Activated naive CD4-positive, alpha-beta T cell treated with anti-CD3 and anti-CD28 coated beads, Interleukin-2, amount 50 U/mL, for 16 hours (primary cell): Measurements from ENCODE around the gene MYBPH.

Experiments used
- DNase-seq: peaks from one replicate; pipeline ENCODE4 v3.0.0-alpha.2; 2020

Gene MYBPH

GRCh38 chr1:203165101-203165799 is 10.4 kb downstream of the MYBPH start:
- DNase-seq: no peak

- no peak for DNase-seq
These were observed 11.6 kb downstream of the MYBPH start for GRCh38 chr1:203163891-203164635.

- no peak for DNase-seq
These were observed 13.2 kb downstream of the MYBPH start for GRCh38 chr1:203162403-203162802.

- DNase-seq: no peak
These were observed 13.9 kb downstream of the MYBPH start for GRCh38 chr1:203161703-203162102.

GRCh38 chr1:203161175-203161574 is 14.5 kb downstream of the MYBPH start:
- DNase-seq: no peak

GRCh38 chr1:203159844-203160243 is 15.8 kb downstream of the MYBPH start:
- no peak for DNase-seq

- DNase-seq: no peak
These were observed 16.5 kb downstream of the MYBPH start for GRCh38 chr1:203158960-203159665.

- DNase-seq: no peak
These were observed 17.2 kb downstream of the MYBPH start for GRCh38 chr1:203158423-203158822.

GRCh38 chr1:203156280-203156679 is 19.3 kb downstream of the MYBPH start:
- no peak for DNase-seq

GRCh38 chr1:203153989-203154821 is 21.4 kb downstream of the MYBPH start:
- no peak for DNase-seq

GRCh38 chr1:203153051-203153988 is 22.3 kb downstream of the MYBPH start:
- DNase-seq: no peak

GRCh38 chr1:203152158-203153034 is 23.2 kb downstream of the MYBPH start:
- no peak for DNase-seq

GRCh38 chr1:203151362-203152157 is 24.1 kb downstream of the MYBPH start:
- DNase-seq: no peak

GRCh38 chr1:203150511-203151297 is 24.9 kb downstream of the MYBPH start:
- no peak for DNase-seq

- DNase-seq: no peak
These were observed 26.3 kb downstream of the MYBPH start for GRCh38 chr1:203149188-203149840.

GRCh38 chr1:203148579-203148978 is 27.0 kb downstream of the MYBPH start:
- no peak for DNase-seq

- DNase-seq: no peak
These were observed 27.5 kb downstream of the MYBPH start for GRCh38 chr1:203148127-203148526.

GRCh38 chr1:203147376-203147775 is 28.2 kb downstream of the MYBPH start:
- no peak for DNase-seq
